HG03108 (cell line): ENCODE data around the gene KRT84.

Source experiments
- ATAC-seq: cut with Tn5 transposase; IDR thresholded peaks from one replicate; pipeline ENCODE4 v1.9.1; 2021; ENCODE audit warnings: moderate library complexity; ENCODE audit not compliant: unreplicated experiment

Gene KRT84

DNA sequence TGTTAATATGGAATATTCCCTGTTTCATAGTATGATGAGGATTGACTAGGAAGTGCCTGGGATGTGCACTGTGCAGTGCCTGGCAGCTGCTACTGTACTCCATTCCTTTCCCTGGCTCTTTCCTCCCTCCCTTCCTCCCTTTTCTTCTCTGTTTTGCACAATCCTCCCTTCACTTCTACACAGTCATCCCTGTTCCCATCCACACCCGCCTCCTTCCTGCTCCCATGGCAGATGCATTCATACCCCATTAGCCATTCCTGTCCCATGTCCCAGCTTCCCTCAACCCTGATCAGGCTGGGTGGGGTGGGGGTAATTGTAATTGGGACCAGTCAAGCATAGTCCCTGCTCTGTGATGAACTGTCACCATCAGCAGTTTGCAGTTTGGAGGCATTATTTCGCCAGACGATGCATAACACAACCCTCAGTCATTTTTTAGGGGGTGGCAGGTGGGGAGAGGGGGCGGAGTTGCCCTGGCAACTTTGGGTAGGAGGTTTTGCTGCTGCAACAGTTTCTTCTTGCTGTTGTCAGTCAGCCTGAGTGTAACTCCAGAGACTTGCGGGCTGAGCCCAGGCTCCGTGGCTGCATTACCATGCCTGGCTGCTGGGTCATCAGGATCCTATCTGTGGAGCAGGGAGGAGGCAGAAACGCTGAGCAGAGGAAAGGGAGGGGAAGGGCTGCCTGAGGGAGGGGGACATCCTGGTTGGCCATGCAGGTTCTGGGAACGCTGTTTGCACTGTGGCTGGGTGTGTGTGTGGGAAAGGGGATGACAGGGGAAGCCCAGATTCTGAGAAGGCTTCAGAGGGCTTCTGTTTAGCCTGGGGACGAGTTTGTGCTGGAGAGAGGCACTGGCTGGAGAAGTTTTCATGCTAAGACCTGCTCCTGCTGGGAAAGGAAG is 4.1 kb upstream of the KRT84 start:
- ATAC-seq = no peak

DNA sequence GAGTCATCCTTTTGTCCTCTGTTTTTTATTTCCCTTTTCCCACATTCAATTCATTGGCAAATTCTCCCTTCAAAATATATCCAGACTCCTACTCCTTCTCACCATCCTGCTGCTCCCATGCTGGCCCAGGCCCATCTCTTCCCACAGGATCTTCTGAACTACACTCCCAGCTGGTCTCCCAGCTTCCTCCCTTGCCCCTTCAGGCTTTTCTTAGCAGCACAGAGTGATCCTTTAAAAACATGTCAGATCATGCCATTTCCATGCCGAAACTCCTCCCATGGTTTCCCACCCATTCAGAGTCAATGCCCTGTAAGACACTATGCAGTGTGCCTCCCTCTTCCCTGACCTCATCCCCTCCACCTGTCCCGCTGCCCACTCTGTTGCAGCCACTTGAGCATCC is 2.4 kb upstream of the KRT84 start:
- ATAC-seq = no peak

DNA sequence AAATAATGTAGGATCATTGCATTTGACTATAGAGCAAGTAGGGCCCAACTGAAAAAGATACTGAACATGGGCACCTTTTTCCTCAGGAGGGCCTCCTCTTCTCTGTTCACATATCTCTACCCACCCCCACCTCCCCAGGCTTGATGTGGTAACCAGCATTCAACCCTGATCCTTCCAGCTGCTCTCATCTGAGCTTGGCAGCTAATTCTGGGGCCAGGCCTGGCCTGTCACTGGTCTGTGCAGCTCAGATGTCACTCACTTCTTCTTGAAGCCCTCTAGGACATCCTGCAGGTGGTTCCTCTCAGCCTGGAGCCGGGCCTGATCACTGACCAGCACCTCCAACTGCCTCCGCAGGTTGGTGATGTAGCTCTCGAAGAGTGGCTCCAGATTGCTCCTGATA is 2.1 kb downstream of the KRT84 start:
- ATAC-seq = no peak

DNA sequence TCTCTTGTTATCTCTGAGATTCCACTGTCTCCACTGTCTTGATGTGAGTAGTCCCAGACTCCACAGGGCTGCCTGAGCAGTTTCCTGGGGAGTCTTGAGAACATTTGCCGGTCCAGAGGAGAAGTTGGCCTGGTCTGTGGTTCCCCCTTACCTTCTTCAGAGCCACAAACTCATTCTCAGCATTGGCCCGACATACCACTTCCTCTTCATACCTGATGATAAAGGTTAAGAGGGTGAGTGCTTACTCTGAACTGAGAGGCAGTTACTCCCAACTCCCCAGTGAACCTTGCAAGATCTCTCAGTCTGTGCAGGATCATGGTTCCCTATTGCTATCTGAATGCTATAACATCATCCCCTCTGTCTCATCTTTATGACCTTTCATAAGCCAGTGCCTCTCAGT is 2.6 kb downstream of the KRT84 start:
- ATAC-seq = no peak

DNA sequence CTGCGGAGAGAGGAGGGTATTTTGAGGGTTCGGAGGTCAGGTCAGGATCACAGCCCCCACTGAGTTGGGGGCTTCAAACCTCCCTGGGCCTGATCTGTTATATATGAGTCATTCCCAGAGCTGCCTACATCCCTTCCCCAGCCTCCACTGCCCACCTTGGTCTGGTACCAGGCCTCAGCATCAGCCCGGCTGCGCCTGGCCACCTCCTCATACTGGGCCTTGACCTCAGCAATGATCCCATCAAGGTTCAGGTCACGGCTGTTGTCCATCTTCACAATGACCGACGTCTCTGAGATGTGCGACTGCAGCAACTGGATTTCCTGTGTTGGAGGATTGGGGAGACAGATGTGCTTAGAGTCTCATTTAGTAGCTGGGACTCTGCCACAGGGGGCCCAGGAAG is 4.2 kb downstream of the KRT84 start:
- ATAC-seq = no peak

DNA sequence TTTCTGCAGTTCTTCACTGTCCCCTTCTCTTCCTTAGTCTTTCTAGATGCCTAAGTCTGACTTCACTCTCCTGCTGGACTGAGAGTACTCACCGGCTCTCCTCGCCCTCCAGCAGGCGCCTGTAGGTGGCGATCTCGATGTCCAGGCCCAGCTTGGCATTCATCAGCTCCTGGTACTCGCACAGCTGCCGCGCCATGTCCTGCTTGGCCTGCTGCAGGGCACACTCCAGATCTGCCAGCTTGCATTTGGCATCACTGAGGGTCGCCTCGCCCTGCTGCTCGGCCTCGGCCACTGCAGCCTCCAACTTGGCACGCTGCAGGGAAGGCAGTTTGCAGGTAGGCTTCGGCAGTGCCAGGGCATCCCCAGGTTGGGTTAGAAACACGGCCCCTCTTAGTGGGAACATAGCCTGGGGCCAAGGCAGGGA is 5.2 kb downstream of the KRT84 start:
- ATAC-seq = no peak

DNA sequence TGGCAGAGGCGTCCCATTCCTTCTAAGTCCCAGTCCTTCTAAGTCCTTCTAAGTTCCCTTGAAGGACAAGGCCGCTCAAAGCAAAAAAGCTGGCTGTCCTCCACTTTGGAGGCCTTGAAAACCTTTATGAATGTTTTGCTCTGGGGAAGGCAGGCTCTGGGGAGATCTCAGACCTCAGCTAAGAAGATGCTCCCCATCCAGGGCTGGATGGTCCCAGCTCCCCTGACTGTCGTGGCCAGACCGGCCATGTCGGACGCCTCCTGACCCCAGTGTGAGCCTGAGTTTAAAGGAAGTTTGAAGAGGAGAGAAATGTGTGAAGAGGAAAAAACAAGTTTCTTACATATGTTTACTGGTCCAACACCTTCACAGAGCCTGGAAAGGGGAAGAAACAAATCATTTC is 5.9 kb downstream of the KRT84 start:
- ATAC-seq = no peak

DNA sequence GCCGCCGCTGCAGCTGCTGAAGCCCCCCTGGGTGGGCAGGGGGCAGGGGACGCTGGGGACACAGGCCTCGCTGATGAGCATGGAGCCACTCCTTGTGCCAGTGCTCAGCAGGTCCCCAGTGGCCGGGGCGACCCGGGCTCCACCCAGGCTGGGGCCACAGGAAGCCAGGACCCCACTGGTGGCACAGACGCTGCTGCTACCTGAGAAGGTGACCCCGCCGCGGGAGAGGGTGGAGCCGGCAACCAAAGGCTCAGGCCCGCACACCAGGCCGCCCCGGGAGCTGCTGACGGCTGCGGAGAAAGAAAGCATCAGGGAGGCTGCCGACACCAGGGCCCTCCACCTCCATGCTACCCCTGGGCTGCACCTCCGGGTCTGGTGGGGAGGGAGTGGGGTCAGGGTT is 7.4 kb downstream of the KRT84 start:
- no peak for ATAC-seq

DNA sequence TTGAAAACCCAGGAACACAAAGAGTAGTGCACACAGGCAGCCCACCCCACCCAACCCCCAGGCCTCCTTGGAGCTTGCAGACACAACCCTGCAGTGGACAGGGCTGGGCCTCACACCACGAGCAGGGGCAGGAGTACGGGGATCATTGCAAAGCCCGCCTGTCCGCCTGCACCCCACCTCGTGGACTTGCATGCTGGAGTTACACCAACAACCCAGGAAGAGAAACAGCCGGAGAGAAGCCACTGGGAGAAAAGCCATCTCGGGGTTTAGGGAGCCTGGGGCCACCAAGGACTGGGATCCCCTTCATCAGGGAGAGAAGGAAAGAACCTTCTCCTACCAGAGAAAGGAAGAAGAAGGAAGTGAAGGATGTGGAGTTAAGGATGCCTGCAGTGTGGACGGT is 8.2 kb downstream of the KRT84 start:
- no peak for ATAC-seq

DNA sequence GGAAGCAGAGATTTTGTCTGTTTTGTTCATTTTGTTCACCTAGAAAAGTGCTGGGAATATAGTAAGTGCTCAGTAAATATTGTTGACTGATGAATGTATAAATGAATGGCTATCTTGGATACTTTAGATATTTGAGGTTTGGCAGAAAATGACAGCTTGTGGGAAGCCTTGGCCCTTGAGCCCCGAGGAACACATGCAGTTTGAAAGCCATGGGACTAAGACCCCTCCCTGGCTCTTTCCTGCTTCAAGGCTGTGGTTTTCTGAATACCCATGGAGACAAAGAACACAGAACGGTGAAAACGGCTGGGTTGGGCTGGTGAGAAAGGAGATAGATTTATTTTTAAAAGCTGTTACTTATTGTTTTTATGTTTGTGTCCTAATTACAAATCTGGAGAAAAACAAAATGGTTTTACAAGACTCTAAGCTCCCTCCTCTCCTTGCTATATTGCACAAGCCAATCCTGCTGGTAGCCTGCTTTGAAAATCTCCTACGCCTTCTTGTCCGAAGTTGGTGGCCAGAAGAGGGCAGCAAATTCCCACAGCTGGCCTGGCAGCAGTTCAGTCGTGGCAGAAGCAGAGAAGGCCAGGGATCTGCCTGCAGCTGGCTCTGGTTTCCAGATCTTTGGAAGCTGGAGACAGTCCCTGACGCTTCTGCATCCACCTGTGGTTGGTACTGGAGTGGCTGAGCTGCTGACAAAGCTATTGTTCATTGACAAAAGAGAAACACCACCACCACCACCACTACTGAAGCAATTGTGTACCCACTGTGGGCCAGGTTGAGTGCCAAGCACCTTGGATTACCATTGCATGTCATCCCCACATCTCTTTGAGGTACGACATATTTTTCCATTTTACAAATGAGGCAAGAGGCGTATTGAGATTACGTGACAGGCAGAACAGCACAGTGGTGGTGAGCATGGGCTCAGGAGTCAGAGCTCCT is 13.0 kb downstream of the KRT84 start:
- ATAC-seq = no peak

DNA sequence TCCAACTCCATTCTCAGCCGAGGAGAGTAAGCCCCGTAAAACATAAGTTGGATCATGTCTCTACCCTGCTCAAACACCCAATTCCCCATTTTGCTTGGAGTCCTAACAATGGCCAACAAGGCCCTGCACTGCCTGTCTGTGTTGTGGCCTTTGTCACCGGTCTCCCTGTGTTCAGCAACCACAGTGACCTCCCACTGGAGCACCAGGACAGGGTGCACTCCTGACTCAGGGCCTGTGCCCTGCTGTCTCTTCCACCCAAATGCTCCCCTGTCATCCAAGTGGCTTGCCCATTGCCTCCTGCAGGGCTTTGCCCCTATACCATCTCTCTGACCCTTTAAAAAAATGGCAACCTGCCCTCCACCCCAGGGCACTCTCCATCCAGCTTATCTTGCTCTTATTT is 13.7 kb downstream of the KRT84 start:
- ATAC-seq = no peak

DNA sequence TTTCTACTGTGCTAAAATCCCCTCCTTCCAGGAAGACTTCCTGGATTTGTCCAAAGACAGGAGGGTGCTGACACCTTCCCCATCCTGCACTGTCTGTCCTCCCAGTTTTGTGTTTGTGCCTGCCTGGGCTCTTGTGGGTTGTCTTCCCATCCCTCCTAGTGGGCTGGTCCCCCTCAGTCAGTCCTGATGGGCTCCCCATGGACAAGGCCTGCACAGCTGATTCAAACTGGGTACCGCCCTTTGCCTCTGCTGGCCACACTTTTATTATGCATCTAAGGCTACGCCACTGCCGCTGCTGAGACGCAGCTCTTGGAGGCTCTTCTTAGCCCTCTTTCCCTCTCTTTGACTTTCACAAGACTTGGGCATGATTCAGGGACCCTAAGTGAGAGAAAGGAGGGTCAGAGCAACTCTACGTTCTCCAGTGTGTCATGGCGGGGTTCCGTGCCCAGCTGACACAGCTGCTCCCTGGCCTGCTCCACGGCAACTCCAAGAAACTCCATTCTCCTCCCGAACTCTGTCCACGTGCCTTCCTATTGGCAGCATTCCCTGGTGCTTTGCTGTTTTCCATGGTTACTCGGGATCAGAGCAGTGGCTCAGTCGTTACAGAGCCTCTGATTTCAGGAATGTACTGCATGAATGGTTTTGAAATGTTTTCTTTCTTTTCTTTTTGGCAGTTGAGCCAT is 14.4 kb downstream of the KRT84 start:
- ATAC-seq = no peak

DNA sequence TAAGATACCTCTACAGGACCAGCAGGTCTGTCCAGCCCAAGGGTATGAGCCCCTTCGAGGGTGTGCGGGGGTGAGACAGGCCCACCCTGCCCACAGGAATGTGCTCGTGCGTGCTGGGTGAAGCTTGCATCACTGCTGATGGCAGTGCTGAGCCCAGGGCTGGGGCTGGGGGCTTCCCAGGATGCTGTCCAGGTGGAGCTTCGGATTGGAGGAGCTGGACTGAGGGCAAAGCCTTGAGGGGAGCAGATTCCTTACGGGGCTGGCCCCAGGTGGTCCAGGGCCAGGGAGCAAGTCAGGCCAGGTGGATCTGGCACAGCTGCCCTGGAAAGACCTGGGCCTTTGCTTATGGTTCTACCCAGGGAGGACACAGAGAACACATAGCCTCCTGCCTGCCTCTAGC is 15.6 kb downstream of the KRT84 start:
- ATAC-seq = no peak

DNA sequence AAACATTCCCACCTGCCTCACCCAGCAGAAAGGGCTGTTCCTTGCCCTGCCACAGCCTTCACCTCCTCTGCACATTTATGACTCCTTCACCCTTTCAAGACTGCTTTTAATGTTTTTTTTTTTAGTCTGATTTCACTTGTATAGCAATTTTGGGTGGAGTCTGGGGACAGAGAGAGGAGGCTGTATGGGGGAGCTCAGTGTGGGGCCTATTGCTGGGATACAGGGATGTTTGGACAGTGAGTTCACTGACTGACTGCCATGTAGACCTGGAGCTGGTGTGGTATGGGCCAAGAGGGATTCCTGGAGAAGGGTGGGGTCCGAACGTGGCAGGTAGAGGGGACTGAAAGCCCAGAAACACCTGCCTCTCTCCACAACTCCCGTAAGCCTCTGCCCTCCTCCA is 16.2 kb downstream of the KRT84 start:
- no peak for ATAC-seq

DNA sequence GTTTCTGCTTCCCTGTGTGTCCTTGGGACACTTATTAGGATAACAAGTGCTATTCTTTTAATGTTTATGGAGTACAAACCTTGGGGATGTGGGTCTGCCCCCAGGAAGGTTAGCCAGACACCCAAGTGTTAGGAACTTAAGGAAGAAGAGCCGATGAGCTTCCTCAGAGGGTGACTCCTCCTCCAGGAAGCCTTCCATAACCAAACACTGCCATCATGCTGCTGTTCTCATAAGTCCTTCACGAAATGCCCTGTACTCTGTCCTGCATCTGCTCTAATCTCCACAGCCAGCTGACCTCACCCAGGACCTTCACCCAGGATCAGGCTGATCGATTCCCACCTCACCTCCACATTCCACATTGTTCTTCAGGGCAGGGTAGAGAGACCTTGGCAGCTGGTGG is 16.9 kb downstream of the KRT84 start:
- ATAC-seq = no peak

DNA sequence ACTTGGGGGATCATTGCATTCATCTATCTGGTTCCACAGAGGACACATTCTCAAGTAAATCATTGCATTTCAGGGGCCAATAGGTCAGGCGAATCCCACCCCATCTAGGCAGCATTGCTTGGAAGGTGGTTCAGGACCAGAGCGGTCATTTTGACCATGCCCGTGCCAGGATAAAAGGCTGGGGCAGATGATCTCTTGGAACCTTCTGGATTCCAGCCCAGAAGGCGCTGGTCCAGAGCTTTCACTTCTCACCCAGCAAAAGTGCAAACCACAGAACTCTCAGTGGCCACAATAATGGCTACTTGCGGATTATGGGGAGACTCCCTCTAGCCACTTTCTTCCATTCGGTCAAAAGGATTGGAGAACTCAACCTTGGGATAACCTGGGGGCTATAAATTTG is 17.6 kb downstream of the KRT84 start:
- ATAC-seq = no peak

DNA sequence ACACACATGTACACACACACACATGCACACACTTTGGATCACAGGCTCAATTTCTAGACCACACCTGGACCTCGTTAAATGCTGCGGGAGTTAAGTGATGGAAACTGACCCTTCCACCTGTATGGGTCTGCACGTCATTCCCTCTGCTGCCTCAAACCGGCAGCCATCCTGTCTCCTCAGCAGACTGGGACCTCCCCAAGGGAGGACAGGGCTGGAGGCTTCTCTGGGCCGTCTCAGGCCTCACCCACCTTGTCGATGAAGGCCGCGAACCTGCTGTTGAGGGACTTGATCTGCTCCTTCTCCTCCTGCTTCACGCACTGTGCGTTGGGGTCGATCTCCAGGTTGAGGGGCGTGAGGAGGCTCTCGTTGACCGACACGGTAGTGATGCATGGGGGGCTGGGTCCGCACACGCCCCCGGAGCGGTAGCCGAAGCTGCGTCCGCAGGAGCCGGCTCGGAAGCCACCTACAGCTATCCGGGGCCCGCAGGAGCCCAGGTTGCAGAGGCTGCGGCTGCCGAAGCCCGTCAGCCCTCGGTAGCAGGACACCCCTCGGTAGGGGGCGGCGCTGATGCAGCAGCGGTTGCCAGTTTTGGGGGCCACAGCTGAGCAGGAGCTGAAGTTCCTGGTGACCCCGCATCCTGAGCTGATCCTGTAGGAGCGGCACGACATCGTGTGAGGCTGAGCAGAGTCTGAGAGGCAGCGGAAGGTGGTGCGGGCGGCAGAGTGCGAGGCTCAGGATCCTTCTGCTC is 18.5 kb downstream of the KRT84 start, which contains the start of gene KRT85:
KRT85 (minus strand) TSS at position 744 of the 748 bp plus-strand sequence; CDS start at position 668, 76 bp downstream.
- ATAC-seq = no peak

DNA sequence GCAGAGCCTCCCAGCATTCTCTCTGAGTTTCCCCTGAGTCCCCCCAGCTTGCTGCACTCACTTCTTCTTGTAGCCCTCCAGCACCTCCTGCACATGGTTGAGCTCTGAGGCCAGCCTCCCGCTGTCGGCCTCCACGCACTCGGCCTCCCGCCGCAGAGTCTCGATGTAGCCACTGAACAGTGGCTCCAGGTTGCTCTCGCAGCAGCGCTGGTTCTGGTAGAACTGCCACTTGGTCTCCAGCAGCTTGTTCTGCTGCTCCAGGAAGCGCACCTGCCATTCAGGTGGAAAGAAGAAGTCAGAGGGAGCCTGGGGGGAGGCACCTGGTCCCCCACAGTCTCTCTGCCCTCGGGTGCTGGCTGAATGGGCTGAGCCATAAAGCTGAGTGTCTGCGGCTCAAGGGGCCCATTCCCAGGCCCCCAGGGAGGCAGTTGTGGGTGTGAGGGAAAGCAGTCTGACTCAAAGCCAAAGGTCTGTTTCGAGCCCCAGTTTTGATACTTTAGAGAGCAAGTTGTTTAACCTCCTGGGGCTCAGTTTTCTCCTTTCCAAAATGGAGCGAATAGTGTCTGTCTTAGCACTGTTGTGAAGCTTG is 20.5 kb downstream of the KRT84 start:
- no peak for ATAC-seq

DNA sequence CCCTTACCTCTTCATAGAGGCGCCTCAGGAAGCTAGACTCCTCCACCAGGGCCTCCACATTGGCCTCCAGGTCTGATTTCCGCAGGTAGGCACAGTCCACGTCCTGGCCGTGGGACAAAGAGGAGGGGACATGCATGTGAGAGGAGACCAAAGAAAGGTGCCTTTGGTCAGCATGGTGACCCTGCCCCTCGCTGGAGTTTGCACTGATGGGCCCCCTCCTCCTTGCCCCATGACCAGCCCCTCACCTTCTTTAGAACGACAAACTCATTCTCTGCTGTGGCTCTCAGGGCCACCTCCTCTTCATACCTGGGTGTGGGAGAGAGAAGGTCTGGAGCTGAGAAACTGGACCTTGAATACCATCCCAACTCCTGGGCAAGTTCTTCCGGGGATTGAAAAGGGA is 21.4 kb downstream of the KRT84 start:
- ATAC-seq = no peak

DNA sequence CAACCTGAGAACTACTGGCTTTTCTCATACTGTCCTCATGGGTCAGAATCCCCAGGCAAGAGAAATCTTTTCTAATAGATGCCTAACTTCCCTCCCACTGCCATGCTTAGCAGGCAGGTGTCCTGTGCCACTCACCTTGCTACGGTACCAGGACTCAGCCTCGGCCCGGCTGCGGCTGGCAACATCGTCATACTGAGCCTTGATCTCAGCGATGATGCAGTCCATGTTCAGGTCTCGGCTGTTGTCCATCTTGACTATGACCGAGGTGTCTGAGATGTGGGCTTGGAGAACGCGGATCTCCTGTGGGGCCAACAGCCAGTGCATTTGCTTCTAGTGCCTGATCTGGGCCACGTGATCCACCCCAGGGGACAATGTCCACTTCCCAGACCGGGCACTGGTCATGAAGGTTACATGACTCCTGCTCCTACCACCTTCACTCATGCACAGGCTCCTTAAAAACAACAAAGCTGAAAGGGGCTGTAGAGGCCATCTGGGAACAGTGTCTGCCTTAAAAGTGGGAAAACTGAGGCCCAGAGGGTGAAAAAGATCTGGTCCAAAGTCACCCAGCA is 22.3 kb downstream of the KRT84 start:
- no peak for ATAC-seq
